Panc1 (cell line): Measurements from ENCODE around the gene B4GALT2. TPM values are rescaled to one million over a fixed set of nuclear protein-coding genes. Genes with fewer than 3 reads are reported as not detected.

Experiments used
- ATAC-seq: fragments of 200-7000 bp; cut with Tn5 transposase; 2 replicates; pipeline ENCODE4 v1.9.1; 2020; ENCODE audit warnings: mild to moderate bottlenecking, moderate library complexity
- BruUV-seq: library from RNA; stranded (reverse); fragments of 400-500 nt; replicated peaks from 2 replicates; lab custom pipeline; 2021; lab: Mats Ljungman, UMichigan
- CTCF ChIA-PET: fragments of 300-600 bp; sonication (Branson Sonifier 250); formaldehyde crosslinking; loops from one replicate; lab custom pipeline; 2022; ENCODE audit warnings: antibody characterized with exemption; lab: Charles Lee
- POLR2A ChIA-PET: fragments of 300-600 bp; sonication (Branson Sonifier 250); formaldehyde crosslinking; loops from one replicate; lab custom pipeline; 2022; ENCODE audit warnings: antibody characterized with exemption; lab: Charles Lee
- DNase-seq: peaks from one replicate; pipeline ENCODE4 v3.0.0-alpha.2; 2010; ENCODE audit warnings: low read depth, low spot score
- H3K27ac ChIP-seq: 2 replicates; pipeline ENCODE4 v1.5.1; 2011; ENCODE audit warnings: mild to moderate bottlenecking, low read length, inconsistent platforms
- H3K27me3 ChIP-seq: fragments of 200-500 bp; sonication (Bioruptor generic); 2 replicates; pipeline ENCODE4 v1.6.0; 2014; ENCODE audit warnings: low read length, inconsistent platforms; ENCODE audit not compliant: control insufficient read depth, insufficient read depth
- H3K36me3 ChIP-seq: fragments of 200-500 bp; sonication (Bioruptor generic); 2 replicates; pipeline ENCODE4 v1.5.1; 2014; ENCODE audit warnings: inconsistent platforms, mild to moderate bottlenecking, low read length, moderate library complexity; ENCODE audit not compliant: control insufficient read depth, insufficient read depth
- H3K4me1 ChIP-seq: 2 replicates; pipeline ENCODE4 v1.5.1; 2011; ENCODE audit warnings: inconsistent platforms, mild to moderate bottlenecking, low read length, moderate library complexity; ENCODE audit not compliant: control insufficient read depth, insufficient read depth
- H3K4me3 ChIP-seq, 2 experiments: 2 replicates each; pipeline ENCODE4 v1.5.1; 2011 to 2012; ENCODE audit warnings: low read depth in 2 of 2, low read length in 2 of 2, mild to moderate bottlenecking in 2 of 2, inconsistent platforms in 1 of 2, moderate library complexity in 1 of 2
- H3K9me3 ChIP-seq: fragments of 200-500 bp; sonication (Bioruptor generic); 2 replicates; pipeline ENCODE4 v1.5.1; 2014; ENCODE audit warnings: low read depth, mild to moderate bottlenecking, inconsistent platforms, low read length, moderate library complexity; ENCODE audit not compliant: control insufficient read depth, insufficient read depth
- CTCF ChIP-seq: fragments of 450-650 bp; IDR thresholded peaks from 2 replicates; pipeline ENCODE4 v1.5.1; 2017; ENCODE audit warnings: mild to moderate bottlenecking
- POLR2AphosphoS5 ChIP-seq: IDR thresholded peaks from 2 replicates; pipeline ENCODE4 v1.6.1; 2012; ENCODE audit warnings: mild to moderate bottlenecking, low read depth, low read length, moderate library complexity
- REST ChIP-seq, 2 experiments: IDR thresholded peaks; 2 replicates each; pipeline ENCODE4 v1.6.1; 2011 to 2012; ENCODE audit warnings: low read depth in 2 of 2, control low read depth in 1 of 2, low read length in 1 of 2, mild to moderate bottlenecking in 1 of 2, moderate library complexity in 1 of 2; ENCODE audit not compliant: insufficient read depth in 1 of 2
- SIN3A ChIP-seq: IDR thresholded peaks from 2 replicates; pipeline ENCODE4 v1.6.1; 2012; ENCODE audit warnings: low read depth, mild to moderate bottlenecking, low read length, moderate library complexity, borderline replicate concordance; ENCODE audit not compliant: insufficient read depth
- TCF7L2 ChIP-seq: IDR thresholded peaks from 2 replicates; pipeline ENCODE4 v1.6.1; 2011; ENCODE audit warnings: mild to moderate bottlenecking, low read depth, low read length, inconsistent platforms
- in situ Hi-C: cut with HindIII; loops from 2 replicates; pipeline ENCODE4 v1.10.0; 2016; ENCODE audit warnings: low sequenced_read_pairs, low pct_unique_long_range_greater_than_20kb
- intact Hi-C: fragments of 100-400 bp; cut with micrococcal nuclease; formaldehyde crosslinking; loops from one replicate; pipeline ENCODE4 v1.10.0; 2022; ENCODE audit not compliant: unreplicated experiment
- total RNA-seq: library from RNA; stranded (reverse); gene quantifications from one replicate; pipeline ENCODE4 v1.2.1, GENCODE V29; 2021; ENCODE audit not compliant: unreplicated experiment

The B4GALT2 gene
- total RNA-seq, 1 experiment from 2014 or later: 90.1 TPM

- no peak overlapping the region for H3K27ac ChIP-seq
- no TSS peak for BruUV-seq
- in situ Hi-C loops: no loop called here
These were observed 37.9 kb downstream of the B4GALT2 start for GRCh38 chr1:44016890-44017400.

GRCh38 chr1:44019466-44019948, 40.5 kb downstream of the B4GALT2 start:
- Histone ChIP-seq H3K27me3 (no peaks in the 10 kb centered on the region), H3K4me1 (peaks cover 2% of the 10 kb centered on the region; the same call in 1 of the 2 replicates), H3K9me3 (no peaks in the 10 kb centered on the region), H3K4me3 (no peak overlapping the region), H3K27ac (no peak overlapping the region), H3K36me3 (no peaks in the 10 kb centered on the region)
- POLR2A ChIA-PET: no interaction called here
- BruUV-seq: no TSS peak
- in situ Hi-C loops: no loop called here
- CTCF ChIA-PET: no interaction called here
- TF ChIP-seq SIN3A (no peak), CTCF (no peak), POLR2AphosphoS5 (no peak), REST (IDR thresholded peaks at IDR 0.05; ENCODE audit: insufficient read depth in 1 of 2, low read depth in 2 of 2, low read length in 1 of 2) (no peak), TCF7L2 (no peak)
- intact Hi-C loops: no loop called here
- ATAC-seq (no peak), DNase-seq (no peak)

More at GRCh38 chr1:44016890-44017400, 37.9 kb downstream of the B4GALT2 start:
- Histone ChIP-seq H3K27me3 (no peaks in the 10 kb centered on the region), H3K36me3 (no peaks in the 10 kb centered on the region), H3K9me3 (no peaks in the 10 kb centered on the region), H3K4me3 (no peak overlapping the region), H3K4me1 (no peaks in the 10 kb centered on the region)
- ChIA-PET POLR2A (no interaction called here), CTCF (interaction anchor here (0.6 kb wide), 1 partner anchor 29 kb away, joined by 15 read pairs; no protein-coding TSS in a partner anchor)
- DNase-seq (no peak), ATAC-seq (no peak)
- intact Hi-C loops: no loop called here
- TF ChIP-seq POLR2AphosphoS5 (no peak), TCF7L2 (no peak), SIN3A (no peak), REST (IDR thresholded peaks at IDR 0.05; ENCODE audit: insufficient read depth in 1 of 2, low read depth in 2 of 2, low read length in 1 of 2) (no peak), CTCF (no peak)
